GM21526 (cell line): Measurements from ENCODE around the gene AKAP11.
A peak's percentile ranks its signal among the peaks of the same experiment; 100 is the strongest.

Source experiments
- ATAC-seq: cut with Tn5 transposase; IDR thresholded peaks from one replicate; pipeline ENCODE4 v1.9.1; 2021; ENCODE audit warnings: moderate library complexity; ENCODE audit not compliant: unreplicated experiment, low FRiP score

Gene AKAP11

GRCh38 chr13:42271337-42272114, 426 bp upstream of the AKAP11 start:
- ATAC-seq: peak; percentile 73

GRCh38 chr13:42272804-42273175, 838 bp downstream of the AKAP11 start:
- ATAC-seq: no peak

- ATAC-seq: no peak
These were observed 2.6 kb downstream of the AKAP11 start for GRCh38 chr13:42274386-42275097.

GRCh38 chr13:42275098-42275471, 3.1 kb downstream of the AKAP11 start:
- ATAC-seq: no peak

- ATAC-seq: no peak
These were observed 3.6 kb downstream of the AKAP11 start for GRCh38 chr13:42275506-42275905.

- no peak for ATAC-seq
These were observed 4.7 kb downstream of the AKAP11 start for GRCh38 chr13:42276683-42277082.

GRCh38 chr13:42277618-42278276, 5.8 kb downstream of the AKAP11 start:
- no peak for ATAC-seq

- ATAC-seq: no peak
These were observed 7.1 kb downstream of the AKAP11 start for GRCh38 chr13:42279080-42279479.

- no peak for ATAC-seq
These were observed 8.0 kb downstream of the AKAP11 start for GRCh38 chr13:42279986-42280385.

GRCh38 chr13:42280537-42280936, 8.6 kb downstream of the AKAP11 start:
- no peak for ATAC-seq

- no peak for ATAC-seq
These were observed 11.6 kb downstream of the AKAP11 start for GRCh38 chr13:42283574-42283973.

GRCh38 chr13:42284068-42284467, 12.1 kb downstream of the AKAP11 start:
- ATAC-seq: no peak

- no peak for ATAC-seq
These were observed 26.4 kb downstream of the AKAP11 start for GRCh38 chr13:42298392-42298791.

- no peak for ATAC-seq
These were observed 33.6 kb downstream of the AKAP11 start for GRCh38 chr13:42305503-42305902.

GRCh38 chr13:42307461-42307860, 35.5 kb downstream of the AKAP11 start:
- ATAC-seq: no peak

GRCh38 chr13:42312817-42313431, 41.0 kb downstream of the AKAP11 start:
- no peak for ATAC-seq

- ATAC-seq: no peak
These were observed 46.6 kb downstream of the AKAP11 start for GRCh38 chr13:42318570-42318969.

- ATAC-seq: no peak
These were observed 48.4 kb downstream of the AKAP11 start for GRCh38 chr13:42320375-42320787.

GRCh38 chr13:42322806-42323205, 50.9 kb downstream of the AKAP11 start:
- no peak for ATAC-seq

- ATAC-seq: no peak
These were observed 52.8 kb downstream of the AKAP11 start for GRCh38 chr13:42324704-42325103.

GRCh38 chr13:42327725-42328124, 55.8 kb downstream of the AKAP11 start:
- ATAC-seq: no peak
